HG02970 (cell line): ENCODE measurements around the gene C19orf81.

Source experiments
- ATAC-seq: cut with Tn5 transposase; IDR thresholded peaks from one replicate; pipeline ENCODE4 v1.9.1; 2021; ENCODE audit warnings: mild to moderate bottlenecking, moderate library complexity, moderate number of reproducible peaks; ENCODE audit not compliant: unreplicated experiment, low FRiP score

Gene C19orf81

DNA sequence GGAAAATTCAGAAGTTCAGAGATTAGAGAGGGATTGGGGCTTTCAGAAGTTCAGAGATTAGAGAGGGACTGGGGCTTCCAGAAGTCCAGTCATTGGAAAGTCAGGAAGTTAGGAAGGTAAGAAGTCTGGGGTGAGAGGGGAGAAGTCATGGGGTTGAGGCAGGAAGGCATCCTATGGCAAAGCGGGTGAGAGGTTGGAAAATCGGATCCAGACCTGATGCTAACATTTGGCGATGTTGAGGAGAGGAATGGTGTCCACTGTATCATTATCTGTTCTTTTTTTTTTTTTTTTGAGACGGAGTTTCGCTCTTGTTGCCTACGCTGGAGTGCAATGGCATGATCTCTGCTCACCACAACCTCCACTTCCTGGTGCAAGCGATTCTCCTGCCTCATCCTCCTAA is 20.7 kb upstream of the C19orf81 start:
- no peak for ATAC-seq

DNA sequence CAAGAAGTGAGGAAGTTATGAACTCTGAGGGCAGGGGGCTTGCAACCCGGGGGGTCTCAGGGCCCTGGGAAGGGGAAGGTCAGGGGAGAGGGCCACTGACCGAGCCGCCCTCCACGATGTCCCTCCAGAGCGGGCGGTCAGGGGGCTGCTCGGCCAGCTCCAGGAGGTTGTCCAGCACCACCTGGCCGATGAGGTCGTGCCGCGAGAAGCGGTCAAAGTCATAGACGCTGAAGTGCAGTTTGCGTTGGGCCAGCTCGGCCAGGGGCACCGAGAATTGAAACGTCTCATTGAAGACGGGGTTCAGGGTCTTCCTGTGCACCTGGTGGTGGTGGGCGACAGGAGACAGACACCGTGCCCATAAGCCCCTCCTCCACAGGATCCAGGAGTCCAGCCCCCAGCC is 20.1 kb upstream of the C19orf81 start:
- ATAC-seq, result no peak

DNA sequence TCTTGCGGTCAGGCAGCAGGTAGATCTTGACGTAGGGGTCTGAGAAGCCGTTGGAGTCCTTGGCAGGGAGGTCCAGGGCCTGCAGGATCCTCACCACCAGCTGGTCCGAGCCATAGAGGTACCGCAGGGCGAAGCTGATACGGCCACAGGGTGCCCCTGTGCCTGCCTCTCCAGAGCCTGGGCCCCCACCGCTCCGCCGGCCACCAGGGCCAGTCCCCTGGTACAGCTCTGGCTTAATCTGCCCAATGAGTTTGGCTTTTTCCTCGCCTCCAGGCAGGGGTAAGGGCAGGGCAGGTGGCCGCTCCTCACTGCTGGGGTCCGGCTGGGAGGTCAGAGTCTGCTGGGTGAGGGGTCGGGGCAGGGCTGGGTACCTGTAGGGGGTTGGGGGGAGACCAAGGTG is 19.4 kb upstream of the C19orf81 start:
- no peak for ATAC-seq

DNA sequence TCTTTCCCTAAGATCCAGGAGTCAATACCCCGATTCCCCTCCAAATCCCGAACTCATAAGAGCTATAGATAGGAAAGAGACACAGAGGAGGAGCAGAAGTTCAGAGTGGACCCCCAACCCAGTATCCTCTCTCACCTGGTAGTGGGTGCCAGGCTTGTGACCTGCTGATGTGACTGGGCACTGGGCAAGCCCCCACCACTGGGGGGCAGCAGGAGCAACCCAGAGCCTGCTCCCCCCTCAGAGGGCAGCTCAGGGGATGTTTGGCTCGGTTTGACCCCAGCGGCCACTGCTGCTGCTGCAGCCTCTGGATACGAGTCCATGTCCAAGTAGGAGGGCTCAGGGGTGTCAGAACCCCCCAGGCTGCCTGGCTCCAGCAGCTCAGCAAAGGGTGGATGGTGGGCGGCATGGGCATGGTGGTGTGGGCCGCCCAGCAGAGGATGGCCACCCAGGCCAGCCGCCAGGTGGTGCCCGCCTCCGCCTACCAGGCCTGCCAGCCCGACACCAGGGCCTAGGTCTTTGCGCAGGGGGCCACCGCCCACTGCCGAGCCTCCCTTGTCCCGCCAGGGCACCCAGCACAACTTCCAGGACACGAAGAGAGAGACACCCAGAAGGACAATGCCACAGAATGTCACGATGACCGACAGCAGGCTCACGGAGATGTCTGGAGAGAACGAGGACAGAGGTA is 17.0 kb upstream of the C19orf81 start:
- no peak for ATAC-seq

DNA sequence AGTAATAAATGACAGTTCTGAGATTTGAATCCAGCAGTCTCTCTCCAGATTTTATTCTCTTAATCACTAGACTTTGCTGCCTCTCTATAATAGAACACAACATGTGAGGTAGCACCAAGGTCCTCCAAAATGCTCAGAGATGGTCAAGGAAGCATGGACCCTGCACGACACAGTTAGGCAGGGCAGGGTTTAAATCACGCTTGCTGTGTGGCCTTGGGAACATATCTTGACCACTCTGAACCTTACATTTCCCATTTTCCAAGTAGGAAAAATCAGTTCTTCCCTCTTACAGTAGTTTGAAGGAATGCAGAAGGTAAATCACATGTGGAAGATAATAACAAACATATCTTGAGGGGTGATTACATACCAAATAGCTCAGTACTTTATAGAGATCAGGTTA is 15.9 kb upstream of the C19orf81 start:
- no peak for ATAC-seq

DNA sequence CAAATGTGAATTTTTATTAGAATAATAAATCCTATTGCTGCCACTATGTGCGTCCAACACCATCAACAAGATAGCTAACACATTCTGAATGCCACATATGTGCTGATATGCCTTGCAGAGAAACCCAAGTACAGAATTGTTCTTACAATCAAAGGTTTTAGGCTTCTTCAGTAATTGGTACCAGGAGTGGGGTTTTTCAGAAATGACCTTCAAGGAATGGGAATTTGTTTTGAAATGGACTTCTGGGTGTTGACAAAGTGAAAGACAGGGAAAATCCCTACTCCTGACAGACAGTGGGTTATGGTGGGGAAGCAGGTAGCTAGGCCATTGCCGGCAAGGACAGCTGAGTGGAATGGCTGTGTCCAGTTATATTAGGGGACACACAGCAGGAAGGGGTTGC is 15.3 kb upstream of the C19orf81 start:
- ATAC-seq, result no peak

DNA sequence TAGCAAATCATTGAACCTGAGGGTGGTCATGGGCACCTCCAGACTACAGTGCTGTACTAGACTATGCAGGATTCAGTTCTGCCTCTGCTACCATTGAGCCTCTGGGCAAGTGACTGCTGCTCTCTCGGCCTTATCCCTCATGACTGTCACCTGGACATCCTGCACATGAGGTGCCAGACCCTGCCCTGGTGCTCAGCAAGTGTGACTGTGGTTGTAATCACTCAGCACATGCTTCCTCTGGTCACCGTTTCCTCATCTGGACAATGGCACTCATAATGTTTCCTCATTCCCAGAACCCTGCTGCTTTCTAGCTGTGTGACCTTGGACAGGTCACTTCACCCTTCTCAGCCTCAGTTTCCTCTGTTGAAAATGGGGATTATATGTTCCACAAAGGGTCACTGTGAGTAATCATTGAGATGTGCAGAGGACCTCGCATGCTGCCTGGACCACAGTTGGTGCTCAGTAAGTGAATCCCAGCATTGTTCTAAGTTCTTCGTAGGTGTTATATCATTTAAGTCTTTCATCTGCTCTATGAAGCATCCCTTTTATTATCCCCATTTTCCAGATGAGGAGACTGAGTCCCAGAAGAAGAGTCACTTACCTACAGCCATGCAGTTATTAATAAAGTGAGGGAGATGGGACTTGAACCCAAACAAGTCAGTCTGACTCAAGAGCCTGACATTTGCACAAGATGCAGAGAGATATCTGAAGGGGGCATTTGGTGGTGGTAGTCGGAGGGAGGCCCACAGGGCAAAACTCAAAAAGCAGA is 12.7 kb upstream of the C19orf81 start:
- no peak for ATAC-seq

DNA sequence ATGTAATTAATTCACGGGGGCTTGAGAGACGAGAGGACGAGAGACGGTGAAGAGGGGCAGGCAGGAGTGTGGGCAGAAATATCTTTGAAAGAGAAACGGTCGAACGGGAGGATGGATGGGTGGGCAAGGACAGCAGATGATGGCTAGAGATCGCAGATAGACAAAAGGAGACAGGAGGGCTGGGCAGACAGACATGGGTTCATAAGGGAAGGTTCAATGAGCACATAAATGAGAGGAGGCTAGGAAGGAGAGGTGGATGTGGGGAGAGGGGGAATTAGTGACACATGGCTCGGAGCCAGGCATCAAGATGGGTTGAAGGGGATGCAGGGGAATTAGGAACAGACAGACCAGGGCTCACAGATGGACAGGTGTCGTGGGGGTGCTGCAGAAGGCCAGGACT is 10.6 kb upstream of the C19orf81 start:
- ATAC-seq, result no peak

DNA sequence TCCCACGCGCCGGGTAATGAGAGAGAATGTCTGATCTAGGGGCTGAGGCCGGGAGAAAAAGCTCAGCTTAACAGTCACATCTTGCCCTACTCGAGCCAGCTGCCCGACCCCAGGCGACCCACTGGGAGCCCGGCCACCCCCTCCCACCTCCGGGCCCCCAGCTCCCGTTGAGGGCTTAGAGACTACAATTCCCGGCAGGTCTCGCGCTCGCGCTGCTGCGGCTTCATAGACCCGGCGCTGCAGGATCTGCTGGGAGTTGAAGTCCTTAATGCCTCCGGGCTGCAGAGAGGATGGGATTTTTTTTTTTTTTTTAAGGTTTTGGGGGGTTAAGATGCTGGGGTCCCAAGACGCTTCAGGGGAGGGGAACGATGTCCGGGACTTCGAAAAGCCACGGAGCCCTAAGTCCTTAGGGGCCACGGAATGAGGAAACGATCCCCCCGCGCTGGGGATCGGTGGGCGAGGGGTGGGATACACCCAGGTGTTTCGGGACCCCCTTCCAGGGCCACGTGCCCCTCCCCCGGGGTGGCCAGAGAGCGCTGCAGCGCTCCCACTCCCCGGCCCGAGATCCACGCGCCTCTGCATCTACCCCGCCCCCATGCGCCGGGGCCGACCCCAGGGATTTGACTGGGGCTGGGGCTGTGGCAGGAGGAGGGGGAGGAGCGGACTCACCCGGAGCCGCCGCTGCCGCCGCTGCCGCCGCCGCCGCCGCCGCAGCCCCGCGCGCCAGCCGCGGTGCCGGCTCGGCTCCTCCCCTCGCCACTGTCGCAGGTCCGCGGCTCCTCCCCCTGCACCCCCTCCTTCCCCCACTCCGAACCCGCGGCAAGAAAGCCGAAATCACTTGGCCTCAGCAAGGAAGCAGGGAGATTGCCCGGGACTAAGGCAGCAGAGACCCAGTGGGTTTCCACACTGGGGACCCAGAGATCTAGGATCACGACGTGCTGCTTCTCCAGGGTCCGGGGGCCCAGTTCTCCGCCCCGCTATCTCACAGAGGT is 9.8 kb upstream of the C19orf81 start, which contains the start of gene SYT3:
SYT3 (minus strand) TSS at position 761 of the 992 bp plus-strand sequence. CDS start 2,470 bp downstream, outside the sequence.
- no peak for ATAC-seq

DNA sequence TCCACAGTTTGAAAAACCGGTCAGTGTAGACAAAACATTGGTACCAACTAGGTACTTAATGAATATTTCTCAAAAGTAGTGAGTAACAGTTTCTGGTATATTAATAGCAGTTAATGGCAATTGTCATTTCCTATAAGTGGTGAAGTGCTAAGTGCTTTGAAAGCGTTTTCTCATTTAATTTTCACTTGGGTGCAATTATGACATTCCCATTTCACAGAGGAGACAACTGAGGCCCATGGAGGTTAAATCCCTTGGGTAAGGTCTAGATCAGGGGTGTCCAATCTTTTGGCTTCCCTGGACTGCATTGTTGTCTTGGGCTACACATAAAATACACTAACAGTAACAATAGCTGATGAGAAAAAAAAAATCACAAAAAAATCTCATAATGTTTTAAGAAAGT is 8.9 kb upstream of the C19orf81 start:
- ATAC-seq, result no peak

DNA sequence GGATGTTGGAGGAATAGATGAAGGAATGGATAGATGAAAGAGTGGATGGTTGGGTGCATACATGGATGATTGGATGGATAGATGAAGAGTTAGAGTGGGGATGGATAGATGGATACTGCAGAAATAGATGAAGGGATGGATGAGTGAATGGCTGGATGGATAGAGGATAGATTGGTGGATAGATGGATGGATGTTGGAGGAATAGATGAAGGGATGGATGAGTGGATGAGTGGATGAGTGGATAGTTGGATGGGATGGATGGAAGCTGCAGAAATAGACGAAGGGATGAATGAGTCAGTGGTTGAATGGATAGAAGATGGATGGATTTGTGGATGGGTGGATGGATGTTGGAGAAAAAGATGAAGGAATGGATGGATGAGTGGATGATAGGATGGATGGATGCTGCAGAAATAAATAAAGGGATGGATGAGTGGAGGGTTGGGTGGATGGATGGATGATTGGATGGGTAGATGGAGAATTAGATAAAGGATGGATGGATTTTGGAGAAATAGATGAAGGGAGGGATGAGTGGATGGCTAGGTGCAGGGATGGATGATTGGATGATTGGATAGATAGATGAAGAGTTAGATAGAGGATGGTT is 4.8 kb upstream of the C19orf81 start:
- no peak for ATAC-seq

DNA sequence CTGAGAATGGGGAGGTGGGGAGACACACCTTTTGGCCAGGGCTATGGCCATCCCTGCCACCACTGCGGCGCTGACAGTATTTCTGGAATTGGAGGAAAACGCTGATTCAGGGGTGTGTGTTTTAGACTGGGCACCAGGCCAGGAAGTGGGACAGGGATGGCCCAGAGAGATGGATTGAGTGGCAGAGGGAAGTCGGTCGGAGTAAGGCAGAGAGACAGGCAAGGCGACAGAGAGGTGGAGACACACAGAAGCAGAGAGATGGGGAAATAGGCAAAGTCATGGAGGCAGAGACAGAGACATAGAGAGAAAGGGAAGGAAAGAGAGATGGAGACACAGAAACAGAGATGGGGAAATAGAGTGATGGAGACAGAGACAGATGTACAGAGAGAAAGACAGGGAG is 4.1 kb upstream of the C19orf81 start:
- no peak for ATAC-seq

DNA sequence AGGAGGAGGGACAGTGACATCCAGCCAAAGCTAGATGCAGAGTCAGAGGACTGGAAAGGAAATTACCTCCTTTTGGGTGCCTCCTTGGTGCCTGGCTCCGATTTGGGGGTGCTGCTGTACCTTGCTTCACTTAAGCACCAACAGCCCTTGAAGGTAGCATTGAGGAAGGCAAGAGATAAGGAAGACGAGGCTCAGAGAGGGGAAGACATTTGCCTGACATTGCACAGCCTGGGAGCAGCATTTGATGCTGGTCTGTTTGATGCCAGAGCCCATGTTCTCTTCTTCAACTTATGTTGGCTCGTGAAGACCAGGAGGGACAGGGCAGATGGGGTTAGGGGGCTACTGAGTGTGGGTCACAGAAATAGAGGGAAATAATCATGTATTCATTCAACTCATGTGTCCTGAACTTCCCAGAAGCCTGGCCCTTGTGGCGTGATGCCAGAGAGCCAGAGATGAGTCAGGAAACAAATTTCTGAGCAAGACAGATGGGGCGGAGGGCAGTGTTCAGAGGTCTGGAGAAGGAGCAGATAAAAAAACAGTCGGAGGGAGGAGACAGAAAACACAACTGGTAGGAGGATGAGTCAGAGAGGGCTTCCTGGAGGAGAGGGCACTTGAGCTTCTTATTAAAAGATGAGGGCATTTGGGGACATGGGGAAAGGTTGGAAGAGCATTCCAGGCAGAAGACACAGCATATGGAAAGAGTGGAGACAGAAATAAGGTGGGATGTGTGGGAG is 3.0 kb upstream of the C19orf81 start:
- ATAC-seq, result no peak

DNA sequence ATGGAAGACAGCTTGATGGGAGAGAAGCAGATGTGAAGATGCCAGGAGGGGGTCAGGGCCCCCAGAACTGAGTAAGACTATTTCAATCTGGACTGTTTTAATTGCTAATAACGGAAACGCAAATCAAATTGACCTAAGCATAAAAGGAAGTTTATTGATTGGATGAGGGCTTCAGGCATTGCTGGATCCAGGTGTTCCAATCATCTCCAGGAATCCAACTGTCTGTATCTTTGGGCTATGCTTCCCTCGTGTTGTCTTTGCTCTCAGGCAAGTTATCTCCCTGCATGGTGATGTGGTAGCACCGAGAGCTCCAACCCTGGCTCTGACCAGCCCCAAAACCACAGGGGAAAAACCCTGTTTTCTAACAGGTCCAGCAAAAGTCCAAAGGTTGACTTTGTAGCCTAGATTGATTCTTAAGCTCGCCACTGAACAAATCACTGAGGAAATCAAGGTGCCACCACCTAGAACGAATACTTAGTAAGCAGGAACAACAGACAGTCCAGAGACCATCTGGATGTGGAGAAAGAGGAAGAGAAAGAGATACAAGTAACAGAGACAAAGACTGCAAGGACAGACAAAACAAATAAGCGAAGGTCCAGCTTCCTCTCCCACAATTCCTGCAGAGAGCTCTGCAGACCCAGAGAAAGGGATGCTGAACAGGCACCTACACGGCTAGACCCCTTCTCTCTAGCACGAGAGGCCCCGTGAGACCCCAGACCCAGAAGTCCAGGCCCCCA is 1.2 kb upstream of the C19orf81 start:
- no peak for ATAC-seq

DNA sequence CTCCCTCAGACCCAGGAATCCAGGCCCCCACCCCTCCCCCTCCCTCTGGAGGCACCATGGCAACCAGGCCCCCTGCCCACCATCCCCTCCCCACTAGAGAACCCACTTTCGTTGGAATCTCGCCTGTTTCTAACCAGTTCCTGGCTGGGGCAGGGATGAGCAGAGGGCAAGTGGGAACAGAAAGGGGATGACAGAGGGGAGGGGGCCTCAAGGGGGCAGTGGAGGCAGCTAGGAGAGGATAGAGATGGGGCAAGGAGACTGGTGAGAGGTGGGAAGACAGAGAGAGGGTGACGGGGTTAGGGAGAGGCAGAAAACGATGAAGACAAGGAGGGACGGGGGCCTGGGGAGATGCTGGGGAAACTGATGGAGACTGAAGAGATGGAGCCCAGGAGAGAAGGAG is 586 bp upstream of the C19orf81 start:
- ATAC-seq, result no peak

DNA sequence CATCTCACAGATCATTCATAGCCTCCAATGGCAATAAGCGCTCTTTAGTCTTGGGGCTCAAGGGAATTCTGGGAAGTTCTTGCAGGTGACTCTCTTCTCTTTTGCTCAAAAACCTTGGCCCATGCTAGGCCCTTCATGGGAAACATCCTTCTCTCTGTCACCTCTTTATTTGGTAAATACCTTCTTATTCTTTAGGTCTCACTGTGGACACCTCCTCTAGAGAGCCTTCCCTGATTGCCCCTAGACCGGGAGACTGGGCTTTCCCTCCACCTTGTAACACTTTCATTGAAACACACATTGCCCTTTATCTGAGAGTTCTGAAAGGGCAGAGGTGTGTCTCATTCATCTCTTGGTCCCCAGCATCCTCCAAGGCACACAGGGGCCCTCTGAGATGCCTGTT is 1.9 kb downstream of the C19orf81 start:
- ATAC-seq, result no peak

DNA sequence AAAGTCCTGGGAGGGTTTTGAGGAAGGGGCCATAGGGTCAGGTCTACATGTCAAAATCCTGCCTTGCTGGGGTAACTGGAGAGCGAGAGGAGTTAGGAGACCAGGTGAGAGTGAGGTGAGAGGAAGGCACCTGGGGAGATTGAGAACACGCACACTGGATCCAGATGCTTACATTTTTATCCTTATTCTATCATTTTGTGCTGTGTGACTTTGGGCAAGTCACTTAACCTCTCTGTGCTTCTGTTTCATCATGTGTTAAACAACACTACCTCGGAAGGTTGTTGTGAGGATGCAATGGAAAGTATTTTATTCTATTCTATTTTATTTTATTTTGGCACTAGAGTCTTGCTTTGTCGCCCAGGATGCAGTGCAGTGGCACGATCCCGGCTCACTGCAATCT is 3.5 kb downstream of the C19orf81 start:
- ATAC-seq, result no peak

DNA sequence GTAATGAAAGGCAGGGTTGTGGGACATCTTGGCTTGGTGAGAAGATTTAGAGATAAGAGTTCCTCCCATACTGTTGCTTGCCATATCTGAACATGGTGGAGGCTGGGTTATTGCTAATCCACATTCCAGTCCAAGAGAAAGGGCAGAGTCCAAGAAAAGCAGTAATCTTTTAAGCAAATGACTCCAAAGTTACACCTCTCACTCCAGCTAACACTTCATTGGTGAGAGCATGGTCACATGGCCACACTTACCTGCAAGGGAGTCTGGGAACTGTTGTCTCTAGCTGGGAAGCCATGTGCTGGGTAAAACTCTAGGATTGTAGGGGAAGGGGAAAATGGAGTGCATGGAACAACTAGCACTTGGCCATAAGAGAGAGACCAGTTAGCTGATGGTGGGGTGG is 5.6 kb downstream of the C19orf81 start:
- ATAC-seq, result no peak

DNA sequence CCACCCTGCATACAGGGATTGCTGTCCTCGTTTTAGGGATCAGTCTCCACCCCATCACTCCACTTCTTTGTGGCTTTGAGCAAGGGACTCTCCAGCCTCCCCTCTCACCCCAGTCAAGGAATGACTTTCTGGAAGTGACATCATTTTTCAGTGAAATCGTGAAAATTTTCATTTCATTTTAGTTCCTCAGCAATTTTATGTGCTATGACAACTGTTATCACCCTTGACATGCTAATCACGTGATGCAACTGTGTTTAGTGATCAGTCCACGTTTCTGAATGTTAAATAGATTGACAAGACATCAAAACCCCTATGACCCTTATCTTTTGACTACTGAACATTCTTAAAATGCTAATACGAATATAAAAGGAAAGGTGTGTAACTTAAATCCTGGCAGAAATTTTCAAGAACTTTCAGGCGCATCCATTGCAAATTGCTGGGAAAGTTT is 8.0 kb downstream of the C19orf81 start:
- ATAC-seq, result no peak
